Measurements from ENCODE around the gene RSL1D1. TPM values are rescaled to one million over a fixed set of nuclear protein-coding genes. Genes with fewer than 3 reads are reported as not detected.

RSL1D1 gene
- total RNA-seq, 4 donors from 2014 or later, result 105 to 245 (median 166) TPM

DNA sequence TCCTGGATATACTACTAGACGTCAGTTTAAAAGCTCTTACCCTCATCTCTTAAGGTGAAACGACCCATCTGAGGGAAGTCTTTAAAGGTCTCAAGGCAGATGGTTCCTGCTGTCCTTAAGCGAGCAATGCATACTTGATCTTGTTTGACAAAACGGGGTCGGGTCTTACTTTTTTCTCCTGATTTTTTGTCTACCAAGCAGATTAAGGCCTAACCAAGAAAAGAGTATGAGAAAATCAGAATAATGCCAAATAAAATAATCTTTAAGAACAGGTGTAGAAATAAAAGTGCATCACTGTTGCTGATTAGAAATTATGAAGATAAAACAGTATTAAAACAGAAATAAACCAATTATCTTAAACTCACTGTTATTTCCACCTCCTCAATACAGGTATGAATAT lies 24.4 kb upstream of the RSL1D1 start:
- WGBS, 2 donors, result 85 to 88% methylated on average over 5 of the region's 5 CpGs
- no peak for TF ChIP-seq POLR2A (IDR thresholded peaks at IDR 0.05)
- TF ChIP-seq, protein P1, sequence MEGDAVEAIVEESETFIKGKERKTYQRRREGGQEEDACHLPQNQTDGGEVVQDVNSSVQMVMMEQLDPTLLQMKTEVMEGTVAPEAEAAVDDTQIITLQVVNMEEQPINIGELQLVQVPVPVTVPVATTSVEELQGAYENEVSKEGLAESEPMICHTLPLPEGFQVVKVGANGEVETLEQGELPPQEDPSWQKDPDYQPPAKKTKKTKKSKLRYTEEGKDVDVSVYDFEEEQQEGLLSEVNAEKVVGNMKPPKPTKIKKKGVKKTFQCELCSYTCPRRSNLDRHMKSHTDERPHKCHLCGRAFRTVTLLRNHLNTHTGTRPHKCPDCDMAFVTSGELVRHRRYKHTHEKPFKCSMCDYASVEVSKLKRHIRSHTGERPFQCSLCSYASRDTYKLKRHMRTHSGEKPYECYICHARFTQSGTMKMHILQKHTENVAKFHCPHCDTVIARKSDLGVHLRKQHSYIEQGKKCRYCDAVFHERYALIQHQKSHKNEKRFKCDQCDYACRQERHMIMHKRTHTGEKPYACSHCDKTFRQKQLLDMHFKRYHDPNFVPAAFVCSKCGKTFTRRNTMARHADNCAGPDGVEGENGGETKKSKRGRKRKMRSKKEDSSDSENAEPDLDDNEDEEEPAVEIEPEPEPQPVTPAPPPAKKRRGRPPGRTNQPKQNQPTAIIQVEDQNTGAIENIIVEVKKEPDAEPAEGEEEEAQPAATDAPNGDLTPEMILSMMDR (IDR thresholded peaks at IDR 0.05), result no peak
- intact Hi-C loops (cut with DNase I; ENCODE audit: low total_unique reads), result no loop called here
- H3K4me3 ChIP-seq (ENCODE audit: low read depth, poor library complexity, severe bottlenecking), result no peak overlapping the region
- DNase-seq (ENCODE audit: low spot score in 2 of 2), result no peak

DNA sequence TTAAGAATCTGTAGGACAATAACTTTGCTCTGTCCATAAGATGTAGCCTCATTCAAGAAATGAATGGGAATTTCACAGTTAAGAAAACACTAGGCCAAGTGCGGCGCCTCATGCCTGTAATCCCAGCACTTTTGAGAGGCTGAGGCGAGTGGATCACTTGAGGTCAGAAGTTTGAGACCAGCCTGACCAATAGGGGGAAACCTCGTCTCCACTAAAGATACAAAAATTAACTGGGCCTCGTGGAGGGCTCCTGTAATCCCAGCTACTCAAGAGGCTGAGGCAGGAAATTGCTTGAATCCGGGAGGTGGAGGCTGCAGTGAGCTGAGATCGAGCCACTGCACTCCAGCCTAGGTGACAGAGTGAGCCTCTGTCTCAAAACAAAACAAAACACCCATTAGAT lies 19.9 kb upstream of the RSL1D1 start:
- intact Hi-C loops (cut with DNase I; ENCODE audit: low total_unique reads), result no loop called here
- no peak for DNase-seq (ENCODE audit: low spot score in 2 of 2)
- WGBS, 2 donors, result 62% methylated on average over 7 of the region's 7 CpGs
- no peak overlapping the region for H3K4me3 ChIP-seq (ENCODE audit: low read depth, poor library complexity, severe bottlenecking)
- TF ChIP-seq, protein P1 (IDR thresholded peaks at IDR 0.05), result no peak
- no peak for TF ChIP-seq POLR2A (IDR thresholded peaks at IDR 0.05)

DNA sequence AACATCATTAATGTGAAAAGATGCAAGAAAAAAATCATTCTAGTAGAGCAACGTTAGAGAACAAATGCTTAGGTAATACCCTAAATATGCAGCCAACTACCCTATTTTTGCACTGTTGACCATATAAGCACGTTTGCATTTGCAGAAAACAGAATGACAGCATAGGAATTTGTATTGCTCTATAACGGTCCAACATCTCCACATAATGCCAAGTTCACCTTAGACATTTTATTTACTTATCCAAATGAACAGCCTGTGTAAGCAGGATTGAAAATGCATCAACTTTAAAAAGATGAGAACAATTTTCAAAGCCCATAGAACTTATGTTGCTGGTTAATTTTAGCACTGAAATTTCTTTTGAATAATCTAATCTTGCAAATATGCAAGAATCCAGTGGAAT lies 19.1 kb upstream of the RSL1D1 start:
- WGBS, 2 donors, result 47 to 62% methylated on average over 3 of the region's 3 CpGs
- no peak for DNase-seq (ENCODE audit: low spot score in 2 of 2)
- intact Hi-C loops (cut with DNase I; ENCODE audit: low total_unique reads), result no loop called here
- TF ChIP-seq, protein P1 (IDR thresholded peaks at IDR 0.05), result no peak
- TF ChIP-seq POLR2A (IDR thresholded peaks at IDR 0.05), result no peak
- H3K4me3 ChIP-seq (ENCODE audit: low read depth, poor library complexity, severe bottlenecking), result no peak overlapping the region

DNA sequence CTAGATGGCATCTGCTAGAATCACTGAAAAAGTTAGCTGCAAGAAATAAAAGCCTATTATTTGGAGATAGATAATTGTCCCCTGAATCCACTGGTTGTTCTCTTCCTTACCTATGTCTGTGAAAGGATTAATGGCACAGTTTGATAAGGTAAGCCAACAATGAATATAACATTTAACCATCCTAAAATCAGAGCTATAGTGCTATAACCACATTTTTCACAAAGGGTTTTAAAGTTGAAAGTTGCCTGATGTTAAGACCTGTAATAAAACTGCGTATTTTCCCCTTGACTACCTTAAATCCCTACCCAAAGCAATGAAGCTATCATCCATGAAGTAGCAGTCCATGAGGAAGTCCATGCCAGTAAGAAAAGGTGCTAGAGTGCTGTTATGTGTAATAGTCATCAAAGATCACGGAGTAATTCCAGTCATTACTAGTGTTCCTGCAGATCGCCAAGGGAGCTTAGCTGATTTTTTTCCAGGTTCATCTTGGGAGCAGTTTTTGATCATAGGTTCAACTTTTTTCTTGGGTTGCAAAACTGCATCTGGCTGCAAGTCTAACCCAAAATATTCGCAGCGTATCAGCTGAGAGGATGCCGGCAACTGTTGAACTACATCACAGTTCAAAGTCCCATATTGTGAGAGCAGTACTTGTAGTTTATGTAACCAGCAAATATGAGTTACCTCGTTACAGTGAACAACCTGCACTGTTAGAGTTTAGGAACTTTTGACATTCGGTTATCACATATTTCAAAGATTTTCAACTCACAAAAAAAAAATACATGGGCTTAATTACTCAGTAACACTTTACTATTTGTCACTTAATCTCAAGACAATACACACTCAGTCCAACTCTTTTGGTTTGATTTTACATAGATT lies 18.2 kb upstream of the RSL1D1 start:
- no peak for DNase-seq (ENCODE audit: low spot score in 2 of 2)
- H3K4me3 ChIP-seq (ENCODE audit: low read depth, poor library complexity, severe bottlenecking), result no peak overlapping the region
- intact Hi-C loops (cut with DNase I; ENCODE audit: low total_unique reads), result no loop called here
- WGBS, 2 donors, result 87 to 89% methylated on average over 8 of the region's 8 CpGs
- TF ChIP-seq POLR2A (IDR thresholded peaks at IDR 0.05), result no peak
- TF ChIP-seq, protein P1 (IDR thresholded peaks at IDR 0.05), result no peak

DNA sequence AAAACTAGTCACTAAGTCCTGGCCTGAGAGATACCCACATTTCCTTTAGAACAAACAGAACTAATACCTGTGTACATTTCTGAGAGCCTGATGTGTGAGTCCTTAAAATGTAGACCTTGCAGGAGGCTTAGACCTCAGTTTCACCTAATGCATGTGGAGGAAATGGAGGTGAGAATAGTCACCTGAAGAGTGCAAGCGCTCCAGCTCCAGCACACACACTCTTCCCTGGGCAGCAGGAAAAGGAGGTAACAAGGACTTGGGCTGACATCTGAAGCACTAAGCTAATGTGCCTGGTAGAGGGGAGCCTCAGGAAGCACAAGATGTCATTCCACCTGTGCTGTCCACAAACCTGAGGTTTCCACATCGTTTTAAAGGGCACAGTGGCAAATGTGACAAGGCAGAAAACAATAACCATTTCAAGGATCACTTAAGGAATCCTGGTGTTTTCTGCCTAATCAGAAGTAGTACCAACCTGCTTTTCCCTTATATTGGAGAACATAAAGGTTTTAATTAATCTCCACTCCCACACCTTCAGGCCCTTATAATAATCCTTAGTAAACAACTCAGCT lies 17.2 kb upstream of the RSL1D1 start:
- no peak overlapping the region for H3K4me3 ChIP-seq (ENCODE audit: low read depth, poor library complexity, severe bottlenecking)
- 76 to 85% methylated on average over 2 of the region's 2 CpGs for WGBS, 2 donors
- intact Hi-C loops (cut with DNase I; ENCODE audit: low total_unique reads), result no loop called here
- TF ChIP-seq POLR2A (IDR thresholded peaks at IDR 0.05), result no peak
- TF ChIP-seq, protein P1 (IDR thresholded peaks at IDR 0.05), result no peak
- no peak for DNase-seq (ENCODE audit: low spot score in 2 of 2)

Data from lower leg skin (tissue), 4 donors.